H1 (cell line): ENCODE measurements around the gene COX10. TPM values are rescaled to one million over a fixed set of nuclear protein-coding genes. Genes with fewer than 3 reads are reported as not detected.

Source experiments
- CTCF ChIA-PET: fragments of 300-600 bp; sonication (Branson Sonifier 250); formaldehyde crosslinking; loops from one replicate; lab custom pipeline; 2021; ENCODE audit not compliant: partially characterized antibody; lab: Charles Lee
- POLR2A ChIA-PET: fragments of 300-600 bp; sonication (Branson Sonifier 250); formaldehyde crosslinking; loops from one replicate; lab custom pipeline; 2021; ENCODE audit warnings: inconsistent platforms; ENCODE audit not compliant: partially characterized antibody; lab: Charles Lee
- DNase-seq, 2 experiments: peaks; one replicate each; pipeline versions ENCODE4 v3.0.0 to v3.0.0-alpha.2; 2010 to 2022; ENCODE audit warnings: low spot score in 2 of 2, low read depth in 1 of 2, mixed read lengths in 1 of 2
- FAIRE-seq: peaks from 2 replicates; lab custom pipeline; 2011; peaks lifted over from hg19 to GRCh38; lab: Jason Lieb, UNC
- H2AFZ ChIP-seq: 2 replicates; pipeline ENCODE4 v1.8.1; 2012; ENCODE audit warnings: low read length, inconsistent platforms
- H2AK5ac ChIP-seq: 2 replicates; pipeline ENCODE4 v1.6.1; 2013; ENCODE audit warnings: low read depth, low read length
- H2BK120ac ChIP-seq: replicated peaks from 2 replicates; pipeline ENCODE3; 2013; ENCODE audit warnings: low read depth, low read length, inconsistent platforms
- H2BK12ac ChIP-seq: 2 replicates; pipeline ENCODE4 v1.6.1; 2013; ENCODE audit warnings: low read depth, low read length
- H2BK15ac ChIP-seq: 2 replicates; pipeline ENCODE4 v1.6.1; 2013; ENCODE audit warnings: low read length
- H2BK20ac ChIP-seq: 2 replicates; pipeline ENCODE4 v1.6.1; 2013; ENCODE audit warnings: low read length
- H2BK5ac ChIP-seq: 2 replicates; pipeline ENCODE4 v1.6.1; 2013; ENCODE audit warnings: low read depth, low read length
- H3K14ac ChIP-seq: 2 replicates; pipeline ENCODE4 v1.6.1; 2013; ENCODE audit warnings: inconsistent platforms; ENCODE audit not compliant: insufficient read length
- H3K18ac ChIP-seq: 2 replicates; pipeline ENCODE4 v1.6.1; 2013; ENCODE audit warnings: low read length; ENCODE audit errors: extremely low read depth
- H3K23ac ChIP-seq: 2 replicates; pipeline ENCODE4 v1.6.1; 2013; ENCODE audit warnings: inconsistent platforms; ENCODE audit not compliant: insufficient read length
- H3K23me2 ChIP-seq: 2 replicates; pipeline ENCODE4 v1.6.1; 2013; ENCODE audit warnings: low read depth, low read length
- H3K27ac ChIP-seq: 2 replicates; pipeline ENCODE4 v1.6.1; 2011; ENCODE audit warnings: low read depth, low read length, inconsistent platforms
- H3K27me3 ChIP-seq, 4 experiments: replicated peaks in 1 of 4; 1 replicate in 1 of 4; 2 replicates in 3 of 4; pipeline versions ENCODE4 v1.6.1 to v1.8.1; 2011 to 2013; ENCODE audit warnings: low read length in 3 of 4, mild to moderate bottlenecking in 3 of 4, inconsistent platforms in 2 of 4, mixed read lengths in 2 of 4, moderate library complexity in 1 of 4; ENCODE audit not compliant: control insufficient read depth in 3 of 4, insufficient read depth in 3 of 4; ENCODE audit errors: extremely low read depth in 1 of 4
- H3K36me3 ChIP-seq, 4 experiments: 2 replicates each; pipeline versions ENCODE4 v1.6.1 to v1.8.1; 2011 to 2013; ENCODE audit warnings: mild to moderate bottlenecking in 4 of 4, low read length in 3 of 4, moderate library complexity in 2 of 4, control low read depth in 1 of 4, inconsistent platforms in 1 of 4; ENCODE audit not compliant: insufficient read depth in 4 of 4, control insufficient read depth in 2 of 4
- H3K4ac ChIP-seq: replicated peaks from 2 replicates; pipeline ENCODE3; 2013; ENCODE audit warnings: low read length, low read depth, mixed read lengths, inconsistent platforms; ENCODE audit not compliant: insufficient read length
- H3K4me1 ChIP-seq, 4 experiments: replicated peaks in 1 of 4; 1 replicate in 1 of 4; 2 replicates in 3 of 4; pipeline versions ENCODE4 v1.6.1 to v1.8.1; 2011 to 2013; ENCODE audit warnings: low read length in 3 of 4, inconsistent platforms in 2 of 4, mixed read lengths in 1 of 4; ENCODE audit not compliant: insufficient read depth in 4 of 4, control insufficient read depth in 3 of 4
- H3K4me2 ChIP-seq, 2 experiments: 2 replicates each; pipeline versions ENCODE4 v1.6.1 to v1.8.1; 2011 to 2013; ENCODE audit warnings: low read depth in 2 of 2, low read length in 2 of 2, control low read depth in 1 of 2, inconsistent platforms in 1 of 2, mild to moderate bottlenecking in 1 of 2; ENCODE audit not compliant: insufficient read depth in 1 of 2
- H3K4me3 ChIP-seq, 4 experiments: fragments of 200-600, 300-600 bp in 1 of 4; sonication (generic), shearing (Covaris generic), sonication (Bioruptor Twin) in 1 of 4; 2 replicates each; pipeline versions ENCODE4 v1.5.1 to v1.8.1; 2011 to 2016; ENCODE audit warnings: low read length in 4 of 4, low read depth in 3 of 4, control low read depth in 2 of 4, inconsistent platforms in 2 of 4, mild to moderate bottlenecking in 2 of 4, mixed read lengths in 1 of 4, moderate library complexity in 1 of 4; ENCODE audit not compliant: insufficient read depth in 2 of 4; ENCODE audit errors: extremely low read depth in 1 of 4
- H3K56ac ChIP-seq: replicated peaks from 2 replicates; pipeline ENCODE3; 2013; ENCODE audit warnings: low read depth, mild to moderate bottlenecking, mixed read lengths, low read length, inconsistent platforms; ENCODE audit not compliant: insufficient read length
- H3K79me1 ChIP-seq: 2 replicates; pipeline ENCODE4 v1.6.1; 2013; ENCODE audit warnings: low read depth, low read length, control low read depth
- H3K79me2 ChIP-seq, 2 experiments: 2 replicates each; pipeline versions ENCODE4 v1.6.1 to v1.8.1; 2012 to 2013; ENCODE audit warnings: low read length in 2 of 2, mild to moderate bottlenecking in 2 of 2, inconsistent platforms in 1 of 2; ENCODE audit not compliant: insufficient read depth in 2 of 2, control insufficient read depth in 1 of 2
- H3K9ac ChIP-seq, 4 experiments: replicated peaks in 1 of 4; 1 replicate in 1 of 4; 2 replicates in 3 of 4; pipeline versions ENCODE4 v1.6.1 to v1.8.1; 2011 to 2013; ENCODE audit warnings: low read depth in 3 of 4, low read length in 3 of 4, control low read depth in 2 of 4, mild to moderate bottlenecking in 2 of 4, moderate library complexity in 2 of 4, inconsistent platforms in 1 of 4; ENCODE audit errors: extremely low read depth in 1 of 4
- H3K9me3 ChIP-seq, 2 experiments: 2 replicates each; pipeline versions ENCODE4 v1.6.1 to v1.8.1; 2012 to 2013; ENCODE audit warnings: mild to moderate bottlenecking in 2 of 2, moderate library complexity in 2 of 2, control low read depth in 1 of 2, inconsistent platforms in 1 of 2, low read depth in 1 of 2, low read length in 1 of 2, mixed read lengths in 1 of 2; ENCODE audit not compliant: insufficient read depth in 2 of 2
- H4K20me1 ChIP-seq, 2 experiments: replicated peaks in 1 of 2; 2 replicates each; pipeline versions ENCODE3 to v1.8.1; 2011 to 2013; ENCODE audit warnings: inconsistent platforms in 2 of 2, low read length in 2 of 2, mild to moderate bottlenecking in 1 of 2; ENCODE audit not compliant: insufficient read depth in 2 of 2, control insufficient read depth in 1 of 2
- H4K5ac ChIP-seq: 2 replicates; pipeline ENCODE4 v1.6.1; 2013; ENCODE audit warnings: low read length, low read depth, mixed read lengths, inconsistent platforms; ENCODE audit not compliant: insufficient read length
- H4K8ac ChIP-seq: 2 replicates; pipeline ENCODE4 v1.8.0; 2013; ENCODE audit warnings: mild to moderate bottlenecking, moderate library complexity, low read length, inconsistent platforms; ENCODE audit not compliant: insufficient read depth; ENCODE audit errors: extremely low read depth
- H4K91ac ChIP-seq: replicated peaks from 2 replicates; pipeline ENCODE3; 2013; ENCODE audit warnings: low read length, mixed read lengths, inconsistent platforms; ENCODE audit not compliant: insufficient read length
- ATF3 ChIP-seq: IDR thresholded peaks from 2 replicates; pipeline ENCODE4 v1.6.1; 2011; ENCODE audit warnings: low read depth, mild to moderate bottlenecking, low read length; ENCODE audit not compliant: insufficient read depth
- CBX8 ChIP-seq: fragments of 300-800, 300-1000 bp; sonication (generic); IDR thresholded peaks from 2 replicates; pipeline ENCODE4 v1.7.1; 2016; ENCODE audit warnings: low read depth, low read length, borderline replicate concordance
- CREB1 ChIP-seq: IDR thresholded peaks from 2 replicates; pipeline ENCODE4 v1.6.1; 2012; ENCODE audit warnings: inconsistent platforms
- GABPA ChIP-seq: IDR thresholded peaks from 2 replicates; pipeline ENCODE4 v1.6.1; 2011; ENCODE audit warnings: mild to moderate bottlenecking, low read length, moderate library complexity, borderline replicate concordance; ENCODE audit not compliant: insufficient read depth
- KDM1A ChIP-seq: fragments of 200-600, 300-600 bp; sonication (generic); IDR thresholded peaks from 2 replicates; pipeline ENCODE4 v1.7.1; 2016; ENCODE audit warnings: mild to moderate bottlenecking, low read length, borderline replicate concordance
- KDM5A ChIP-seq: fragments of 200-600 bp; IDR thresholded peaks from 2 replicates; pipeline ENCODE4 v1.7.1; 2012; ENCODE audit warnings: mild to moderate bottlenecking, low read length, inconsistent platforms, mixed read lengths
- MAFK ChIP-seq: IDR thresholded peaks from 2 replicates; pipeline ENCODE4 v1.6.1; 2012; ENCODE audit warnings: low read depth, mild to moderate bottlenecking, improper control_type of control experiment, low read length
- PHF8 ChIP-seq: fragments of 200-600 bp; sonication (generic); conservative IDR thresholded peaks from 2 replicates; pipeline ENCODE4 v1.7.1; 2012; ENCODE audit warnings: low read depth, mild to moderate bottlenecking, inconsistent platforms, low read length, moderate library complexity
- POLR2A ChIP-seq, 2 experiments: IDR thresholded peaks; 1 replicate in 1 of 2; 2 replicates in 1 of 2; pipeline ENCODE4 v1.6.1; 2011; ENCODE audit warnings: low read depth in 2 of 2, low read length in 2 of 2, mild to moderate bottlenecking in 2 of 2; ENCODE audit errors: control extremely low read depth in 1 of 2
- RNF2 ChIP-seq: fragments of 200-900, 300-1000 bp; sonication (generic); IDR thresholded peaks from 2 replicates; pipeline ENCODE4 v1.7.1; 2016; ENCODE audit warnings: borderline replicate concordance, low read depth, mild to moderate bottlenecking, antibody characterized with exemption, low read length; ENCODE audit not compliant: poor library complexity, severe bottlenecking; ENCODE audit errors: missing control alignments
- TAF1 ChIP-seq: IDR thresholded peaks from 2 replicates; pipeline ENCODE4 v1.6.1; 2011; ENCODE audit warnings: mild to moderate bottlenecking, low read depth, low read length
- TBP ChIP-seq: IDR thresholded peaks from 2 replicates; pipeline ENCODE4 v1.6.1; 2011; ENCODE audit warnings: low read depth, low read length, improper control_type of control experiment
- TCF12 ChIP-seq: IDR thresholded peaks from 2 replicates; pipeline ENCODE4 v1.6.1; 2011; ENCODE audit warnings: low read depth, mild to moderate bottlenecking, low read length
- YY1 ChIP-seq: IDR thresholded peaks from 2 replicates; pipeline ENCODE4 v1.6.1; 2011; ENCODE audit warnings: low read depth, mild to moderate bottlenecking, low read length
- WGBS, 2 experiments: shearing (Covaris generic) in 1 of 2; methylation state at CpG; one replicate each; pipeline versions ENCODE4 v1.1.6 to v1.1.7; 2013 to 2015; ENCODE audit warnings: low lambda C conversion rate in 2 of 2, mixed read lengths in 2 of 2, inconsistent platforms in 1 of 2, low coverage in 1 of 2, missing lambda C conversion rate in 1 of 2; ENCODE audit not compliant: insufficient replicate concordance in 2 of 2, insufficient coverage in 1 of 2, insufficient read length in 1 of 2; ENCODE audit errors: extremely low coverage in 1 of 2, missing lambda C conversion rate in 1 of 2; 5-methylcytosine and 5-hydroxymethylcytosine counted together
- polyA plus RNA-seq, 7 experiments: library from polyadenylated mRNA; depleted of rRNA in 3 of 7; stranded (reverse) in 5 of 7; unstranded in 2 of 7; fragments of >200 nt in 5 of 7; fragments of 200-250 nt in 2 of 7; gene quantifications; 1 replicate in 5 of 7; 2 replicates in 1 of 7; 4 replicates in 1 of 7; pipeline versions ENCODE4 v1.2.1 to v1.2.3, GENCODE V29; 2011 to 2013; ENCODE audit warnings: missing spikeins in 2 of 7, mixed read lengths in 2 of 7
- total RNA-seq: library from RNA; stranded (reverse); fragmentation: NEBNext Ultra II Directional; extraction: Animal tissue kit (Norgen Biotek cat#: 25700); gene quantifications from 2 replicates; pipeline ENCODE4 v1.2.1, GENCODE V29; 2021

The COX10 gene
- total and polyA plus RNA-seq, 2 of the 8 experiments (the other 6 are each of a cell fraction or from before 2014, with no cell fraction given) = 18.0 to 23.0 TPM

- no peak overlapping the region for H3K4me2 ChIP-seq
- H2BK120ac ChIP-seq = no peak overlapping the region
- H2AFZ ChIP-seq = no peak overlapping the region
- H4K5ac ChIP-seq = no peak overlapping the region
- CTCF ChIA-PET = interaction anchor here (1.5 kb wide), 1 partner anchor 14 kb away, joined by 3 read pairs; no protein-coding TSS in a partner anchor
- H3K23ac ChIP-seq = no peak overlapping the region
- 90% methylated on average over 4 of the region's 4 CpGs; no CpG with 5 or more reads in 1 of the 2 experiments for WGBS, 2 experiments
- H3K9me3 ChIP-seq = no peaks in the 10 kb centered on the region
- H4K91ac ChIP-seq = no peak overlapping the region
- no peaks in the 10 kb centered on the region; the same call in 1 of the 2 replicates for H3K79me1 ChIP-seq
- H3K23me2 ChIP-seq = no peaks in the 10 kb centered on the region
- POLR2A ChIA-PET = no interaction called here
- peaks cover 4 to 22% (median 11%) of the 10 kb centered on the region in 4 experiments; a peak in 5 of 8 replicates for H3K36me3 ChIP-seq
- no peak overlapping the region for H3K9ac ChIP-seq
- no peak overlapping the region for H3K4ac ChIP-seq
- no peak overlapping the region for H2BK12ac ChIP-seq
- H3K79me2 ChIP-seq = peaks cover 3 to 8% of the 10 kb centered on the region in 2 experiments; a peak in 3 of 4 replicates
- no peak overlapping the region for H3K56ac ChIP-seq
- no peak for DNase-seq
- peaks cover 2 to 5% of the 10 kb centered on the region in 2 experiments for H4K20me1 ChIP-seq
- no peak for FAIRE-seq
- no peak overlapping the region for H3K18ac ChIP-seq
- H2BK20ac ChIP-seq = no peak overlapping the region
- H3K4me1 ChIP-seq = no peaks in the 10 kb centered on the region
- no peak overlapping the region for H4K8ac ChIP-seq
- no peak overlapping the region for H3K14ac ChIP-seq
- H2BK5ac ChIP-seq = no peak overlapping the region
- no peak overlapping the region for H3K4me3 ChIP-seq
- H3K27me3 ChIP-seq = no peaks in the 10 kb centered on the region
- H2BK15ac ChIP-seq = no peak overlapping the region
- H2AK5ac ChIP-seq = no peak overlapping the region
- H3K27ac ChIP-seq = no peak overlapping the region
- no peak for TF ChIP-seq TCF12
- TF ChIP-seq CREB1 = no peak
- no peak for TF ChIP-seq KDM5A
- no peak for TF ChIP-seq TAF1
- TF ChIP-seq TBP = no peak
- no peak for TF ChIP-seq CBX8
- TF ChIP-seq RNF2 = no peak
- TF ChIP-seq PHF8 = no peak
- TF ChIP-seq MAFK = no peak
- TF ChIP-seq GABPA = no peak
- TF ChIP-seq KDM1A = no peak
- TF ChIP-seq POLR2A (IDR thresholded peaks at IDR 0.05; ENCODE audit: control extremely low read depth in 1 of 2, low read depth in 2 of 2, low read length in 2 of 2) = no peak
- no peak for TF ChIP-seq YY1
- no peak for TF ChIP-seq ATF3
- TF ChIP-seq, all 59 proteins: peak for 0
Measured at GRCh38 chr17:14080847-14081251, 11.5 kb downstream of the COX10 start.
